ENCODE measurements around the gene FRY. TPM values are rescaled to one million over a fixed set of nuclear protein-coding genes. Genes with fewer than 3 reads are reported as not detected.

The FRY gene
- total and polyA plus RNA-seq, 4 donors: 6.2 to 31.2 (median 12.7) TPM

DNA sequence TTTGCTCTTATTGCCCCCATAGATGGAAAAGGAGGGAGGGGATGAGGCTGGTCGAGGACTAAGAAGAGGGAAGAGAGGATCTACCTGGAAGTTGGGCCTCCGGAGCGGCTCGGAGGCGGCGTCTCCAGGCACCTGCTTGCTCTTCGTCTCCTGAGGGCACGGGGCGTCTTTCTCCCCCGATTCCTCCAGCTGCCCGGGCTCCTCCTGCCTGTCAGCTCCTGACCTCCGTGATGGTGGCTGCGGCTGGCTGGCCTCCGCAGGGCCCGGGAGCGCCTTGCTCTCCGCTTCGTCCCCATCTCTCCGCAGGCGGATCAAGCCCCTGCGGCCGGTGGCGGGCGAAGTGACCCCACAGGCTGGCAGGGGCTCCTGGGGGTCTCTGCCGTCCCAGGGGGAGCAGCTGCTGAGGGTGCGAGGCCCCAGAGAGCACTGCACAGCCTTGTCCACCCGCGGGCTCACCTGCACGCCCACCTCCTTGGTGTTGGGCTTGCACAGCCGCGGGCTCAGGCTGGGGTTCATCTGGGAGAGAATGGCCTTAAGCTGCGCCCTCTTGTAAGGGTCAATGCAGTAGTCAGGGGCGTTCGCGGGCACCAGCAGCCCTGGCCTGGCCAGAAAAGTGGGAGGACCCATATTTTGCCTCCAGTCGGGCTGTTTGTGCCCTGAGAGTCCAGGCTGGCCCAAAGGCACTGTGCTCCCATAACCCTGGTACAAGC is 279.8 kb downstream of the FRY start:
- TF ChIP-seq GABPA (IDR thresholded peaks at IDR 0.05 in 1 of 2, conservative IDR thresholded peaks at IDR 0.05 in 1 of 2) (no peak), RXRA (IDR thresholded peaks at IDR 0.05) (no peak), SP1 (IDR thresholded peaks at IDR 0.05) (no peak), TAF1 (conservative IDR thresholded peaks at IDR 0.05) (no peak), YY1 (IDR thresholded peaks at IDR 0.05) (no peak), NR2F2 (IDR thresholded peaks at IDR 0.05) (no peak), HNF4G (IDR thresholded peaks at IDR 0.05) (no peak), HNF4A (conservative IDR thresholded peaks at IDR 0.05) (no peak), RAD21 (IDR thresholded peaks at IDR 0.05) (no peak), FOXA2 (IDR thresholded peaks at IDR 0.05) (no peak), JUND (IDR thresholded peaks at IDR 0.05) (no peak), EGR1 (IDR thresholded peaks at IDR 0.05; ENCODE audit: low read depth in 2 of 2) (no peak), FOXA1 (IDR thresholded peaks at IDR 0.05) (no peak)
- TF ChIP-seq, protein P1, sequence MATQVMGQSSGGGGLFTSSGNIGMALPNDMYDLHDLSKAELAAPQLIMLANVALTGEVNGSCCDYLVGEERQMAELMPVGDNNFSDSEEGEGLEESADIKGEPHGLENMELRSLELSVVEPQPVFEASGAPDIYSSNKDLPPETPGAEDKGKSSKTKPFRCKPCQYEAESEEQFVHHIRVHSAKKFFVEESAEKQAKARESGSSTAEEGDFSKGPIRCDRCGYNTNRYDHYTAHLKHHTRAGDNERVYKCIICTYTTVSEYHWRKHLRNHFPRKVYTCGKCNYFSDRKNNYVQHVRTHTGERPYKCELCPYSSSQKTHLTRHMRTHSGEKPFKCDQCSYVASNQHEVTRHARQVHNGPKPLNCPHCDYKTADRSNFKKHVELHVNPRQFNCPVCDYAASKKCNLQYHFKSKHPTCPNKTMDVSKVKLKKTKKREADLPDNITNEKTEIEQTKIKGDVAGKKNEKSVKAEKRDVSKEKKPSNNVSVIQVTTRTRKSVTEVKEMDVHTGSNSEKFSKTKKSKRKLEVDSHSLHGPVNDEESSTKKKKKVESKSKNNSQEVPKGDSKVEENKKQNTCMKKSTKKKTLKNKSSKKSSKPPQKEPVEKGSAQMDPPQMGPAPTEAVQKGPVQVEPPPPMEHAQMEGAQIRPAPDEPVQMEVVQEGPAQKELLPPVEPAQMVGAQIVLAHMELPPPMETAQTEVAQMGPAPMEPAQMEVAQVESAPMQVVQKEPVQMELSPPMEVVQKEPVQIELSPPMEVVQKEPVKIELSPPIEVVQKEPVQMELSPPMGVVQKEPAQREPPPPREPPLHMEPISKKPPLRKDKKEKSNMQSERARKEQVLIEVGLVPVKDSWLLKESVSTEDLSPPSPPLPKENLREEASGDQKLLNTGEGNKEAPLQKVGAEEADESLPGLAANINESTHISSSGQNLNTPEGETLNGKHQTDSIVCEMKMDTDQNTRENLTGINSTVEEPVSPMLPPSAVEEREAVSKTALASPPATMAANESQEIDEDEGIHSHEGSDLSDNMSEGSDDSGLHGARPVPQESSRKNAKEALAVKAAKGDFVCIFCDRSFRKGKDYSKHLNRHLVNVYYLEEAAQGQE (IDR thresholded peaks at IDR 0.05): no peak
- TF ChIP-seq, protein P2, sequence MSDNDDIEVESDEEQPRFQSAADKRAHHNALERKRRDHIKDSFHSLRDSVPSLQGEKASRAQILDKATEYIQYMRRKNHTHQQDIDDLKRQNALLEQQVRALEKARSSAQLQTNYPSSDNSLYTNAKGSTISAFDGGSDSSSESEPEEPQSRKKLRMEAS (IDR thresholded peaks at IDR 0.05): no peak
- TF ChIP-seq, protein P3, sequence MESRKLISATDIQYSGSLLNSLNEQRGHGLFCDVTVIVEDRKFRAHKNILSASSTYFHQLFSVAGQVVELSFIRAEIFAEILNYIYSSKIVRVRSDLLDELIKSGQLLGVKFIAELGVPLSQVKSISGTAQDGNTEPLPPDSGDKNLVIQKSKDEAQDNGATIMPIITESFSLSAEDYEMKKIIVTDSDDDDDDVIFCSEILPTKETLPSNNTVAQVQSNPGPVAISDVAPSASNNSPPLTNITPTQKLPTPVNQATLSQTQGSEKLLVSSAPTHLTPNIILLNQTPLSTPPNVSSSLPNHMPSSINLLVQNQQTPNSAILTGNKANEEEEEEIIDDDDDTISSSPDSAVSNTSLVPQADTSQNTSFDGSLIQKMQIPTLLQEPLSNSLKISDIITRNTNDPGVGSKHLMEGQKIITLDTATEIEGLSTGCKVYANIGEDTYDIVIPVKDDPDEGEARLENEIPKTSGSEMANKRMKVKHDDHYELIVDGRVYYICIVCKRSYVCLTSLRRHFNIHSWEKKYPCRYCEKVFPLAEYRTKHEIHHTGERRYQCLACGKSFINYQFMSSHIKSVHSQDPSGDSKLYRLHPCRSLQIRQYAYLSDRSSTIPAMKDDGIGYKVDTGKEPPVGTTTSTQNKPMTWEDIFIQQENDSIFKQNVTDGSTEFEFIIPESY (IDR thresholded peaks at IDR 0.05): no peak
- TF ChIP-seq, protein P4, sequence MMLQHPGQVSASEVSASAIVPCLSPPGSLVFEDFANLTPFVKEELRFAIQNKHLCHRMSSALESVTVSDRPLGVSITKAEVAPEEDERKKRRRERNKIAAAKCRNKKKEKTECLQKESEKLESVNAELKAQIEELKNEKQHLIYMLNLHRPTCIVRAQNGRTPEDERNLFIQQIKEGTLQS (IDR thresholded peaks at IDR 0.05): no peak
- TF ChIP-seq, protein P5, sequence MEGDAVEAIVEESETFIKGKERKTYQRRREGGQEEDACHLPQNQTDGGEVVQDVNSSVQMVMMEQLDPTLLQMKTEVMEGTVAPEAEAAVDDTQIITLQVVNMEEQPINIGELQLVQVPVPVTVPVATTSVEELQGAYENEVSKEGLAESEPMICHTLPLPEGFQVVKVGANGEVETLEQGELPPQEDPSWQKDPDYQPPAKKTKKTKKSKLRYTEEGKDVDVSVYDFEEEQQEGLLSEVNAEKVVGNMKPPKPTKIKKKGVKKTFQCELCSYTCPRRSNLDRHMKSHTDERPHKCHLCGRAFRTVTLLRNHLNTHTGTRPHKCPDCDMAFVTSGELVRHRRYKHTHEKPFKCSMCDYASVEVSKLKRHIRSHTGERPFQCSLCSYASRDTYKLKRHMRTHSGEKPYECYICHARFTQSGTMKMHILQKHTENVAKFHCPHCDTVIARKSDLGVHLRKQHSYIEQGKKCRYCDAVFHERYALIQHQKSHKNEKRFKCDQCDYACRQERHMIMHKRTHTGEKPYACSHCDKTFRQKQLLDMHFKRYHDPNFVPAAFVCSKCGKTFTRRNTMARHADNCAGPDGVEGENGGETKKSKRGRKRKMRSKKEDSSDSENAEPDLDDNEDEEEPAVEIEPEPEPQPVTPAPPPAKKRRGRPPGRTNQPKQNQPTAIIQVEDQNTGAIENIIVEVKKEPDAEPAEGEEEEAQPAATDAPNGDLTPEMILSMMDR (IDR thresholded peaks at IDR 0.05; ENCODE audit: low read depth, low read length, missing input control): no peak
- DNase-seq (ENCODE audit: low spot score): no peak
- Histone ChIP-seq H3K27me3 (ENCODE audit: control insufficient read depth in 4 of 4, insufficient read depth in 4 of 4, low read length in 3 of 4) (no peaks in the 10 kb centered on the region), H3K9ac (ENCODE audit: low read depth in 1 of 2, low read length in 2 of 2) (no peak overlapping the region), H3K4me3 (ENCODE audit: low read depth in 1 of 3, low read length in 3 of 3) (no peak overlapping the region), H3K4me1 (ENCODE audit: control insufficient read depth in 4 of 4, insufficient read depth in 4 of 4, low read length in 3 of 4) (peaks cover 2 to 6% (median 5%) of the 10 kb centered on the region in 4 donors), H3K27ac (ENCODE audit: low read depth in 1 of 2, low read length in 2 of 2) (no peak overlapping the region), H3K36me3 (ENCODE audit: control insufficient read depth in 4 of 4, insufficient read depth in 3 of 4, low read depth in 1 of 4, low read length in 3 of 4) (no peaks in the 10 kb centered on the region), H3K9me3 (ENCODE audit: control insufficient read depth in 4 of 4, low read length in 3 of 4) (no peaks in the 10 kb centered on the region)
- 92% methylated on average over 36 of the region's 36 CpGs for WGBS
